Measurements from ENCODE around the gene CWC22. TPM values are rescaled to one million over a fixed set of nuclear protein-coding genes. Genes with fewer than 3 reads are reported as not detected.

CWC22 gene
- total RNA-seq, 4 donors from 2014 or later = 11.3 to 42.1 (median 15.2) TPM

- Histone ChIP-seq H3K27ac (no peak overlapping the region), H3K4me3 (no peak overlapping the region), H3K27me3 (no peaks in the 10 kb centered on the region), H3K36me3 (peaks cover 0 to 48% (median 0%) of the 10 kb centered on the region in 3 donors), H3K4me1 (no peaks in the 10 kb centered on the region), H3K9me3 (no peaks in the 10 kb centered on the region)
- DNase-seq = no peak
- TF ChIP-seq, protein P1, sequence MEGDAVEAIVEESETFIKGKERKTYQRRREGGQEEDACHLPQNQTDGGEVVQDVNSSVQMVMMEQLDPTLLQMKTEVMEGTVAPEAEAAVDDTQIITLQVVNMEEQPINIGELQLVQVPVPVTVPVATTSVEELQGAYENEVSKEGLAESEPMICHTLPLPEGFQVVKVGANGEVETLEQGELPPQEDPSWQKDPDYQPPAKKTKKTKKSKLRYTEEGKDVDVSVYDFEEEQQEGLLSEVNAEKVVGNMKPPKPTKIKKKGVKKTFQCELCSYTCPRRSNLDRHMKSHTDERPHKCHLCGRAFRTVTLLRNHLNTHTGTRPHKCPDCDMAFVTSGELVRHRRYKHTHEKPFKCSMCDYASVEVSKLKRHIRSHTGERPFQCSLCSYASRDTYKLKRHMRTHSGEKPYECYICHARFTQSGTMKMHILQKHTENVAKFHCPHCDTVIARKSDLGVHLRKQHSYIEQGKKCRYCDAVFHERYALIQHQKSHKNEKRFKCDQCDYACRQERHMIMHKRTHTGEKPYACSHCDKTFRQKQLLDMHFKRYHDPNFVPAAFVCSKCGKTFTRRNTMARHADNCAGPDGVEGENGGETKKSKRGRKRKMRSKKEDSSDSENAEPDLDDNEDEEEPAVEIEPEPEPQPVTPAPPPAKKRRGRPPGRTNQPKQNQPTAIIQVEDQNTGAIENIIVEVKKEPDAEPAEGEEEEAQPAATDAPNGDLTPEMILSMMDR (IDR thresholded peaks at IDR 0.05) = no peak
- TF ChIP-seq POLR2A (IDR thresholded peaks at IDR 0.05) = no peak
Observed at GRCh38 chr2:179991344-179991743, 15.8 kb downstream of the CWC22 start.

GRCh38 chr2:179990676-179991317, 16.3 kb downstream of the CWC22 start:
- Histone ChIP-seq H3K9me3 (no peaks in the 10 kb centered on the region), H3K27ac (no peak overlapping the region), H3K36me3 (peaks cover 0 to 54% (median 0%) of the 10 kb centered on the region in 3 donors), H3K27me3 (no peaks in the 10 kb centered on the region), H3K4me3 (no peak overlapping the region), H3K4me1 (no peaks in the 10 kb centered on the region)
- no peak for DNase-seq
- TF ChIP-seq, protein P1 (IDR thresholded peaks at IDR 0.05) = no peak
- no peak for TF ChIP-seq POLR2A (IDR thresholded peaks at IDR 0.05)

DNA sequence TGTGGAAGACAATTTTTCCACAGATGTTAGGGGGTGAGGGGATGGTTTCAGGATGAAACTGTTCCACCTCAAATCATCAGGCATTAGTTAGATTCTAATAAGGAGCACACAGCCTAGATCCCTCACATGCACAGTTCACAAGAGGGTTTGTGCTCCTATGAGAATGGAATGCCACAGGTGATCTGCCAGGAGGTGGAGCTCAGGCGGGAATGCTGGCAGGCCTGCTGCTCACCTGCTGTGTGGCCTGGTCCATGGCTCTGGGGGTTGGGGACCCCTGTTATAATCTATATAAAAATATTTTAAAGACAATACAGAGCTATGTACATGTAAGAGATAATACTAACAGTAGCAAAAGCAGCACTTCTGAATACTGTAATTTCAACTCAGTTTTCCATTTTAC, 19.2 kb downstream of the CWC22 start:
- Histone ChIP-seq H3K27me3 (no peaks in the 10 kb centered on the region), H3K27ac (no peak overlapping the region), H3K36me3 (peaks cover 0 to 77% (median 0%) of the 10 kb centered on the region in 3 donors), H3K4me1 (no peaks in the 10 kb centered on the region), H3K9me3 (no peaks in the 10 kb centered on the region), H3K4me3 (no peak overlapping the region)
- no peak for DNase-seq
- TF ChIP-seq, protein P1 (IDR thresholded peaks at IDR 0.05) = no peak
- TF ChIP-seq POLR2A (IDR thresholded peaks at IDR 0.05) = no peak

DNA sequence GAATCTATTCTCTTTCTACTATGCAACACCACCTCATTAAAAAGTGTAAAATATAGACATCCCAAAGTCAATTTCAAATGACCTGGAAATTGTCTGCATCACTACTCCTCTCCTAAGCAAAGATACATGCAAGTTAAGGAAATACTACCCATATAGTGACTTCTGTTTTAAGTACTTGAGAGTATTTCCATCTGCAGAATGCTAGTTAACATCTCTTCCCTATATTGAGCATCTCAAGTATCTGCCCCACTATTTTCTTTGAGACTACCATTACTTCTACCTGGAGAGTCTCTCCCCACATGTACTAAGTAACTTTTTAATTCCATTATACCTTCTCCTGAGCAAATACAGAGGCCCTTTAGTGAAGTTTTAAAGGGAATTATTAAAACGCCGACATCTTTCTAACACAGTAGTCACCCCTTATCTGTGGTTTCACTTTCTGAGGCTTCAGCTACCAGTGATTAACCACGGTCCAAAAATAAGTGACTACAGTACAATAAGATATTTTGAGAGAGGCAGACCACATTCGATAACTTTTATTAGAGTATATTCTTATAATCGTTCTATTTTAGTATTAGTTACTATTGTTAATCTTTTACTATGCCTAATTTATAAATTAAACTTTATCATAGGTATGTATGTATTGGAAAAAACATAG, 21.8 kb downstream of the CWC22 start:
- TF ChIP-seq, protein P1 (IDR thresholded peaks at IDR 0.05) = no peak
- no peak for TF ChIP-seq POLR2A (IDR thresholded peaks at IDR 0.05)
- Histone ChIP-seq H3K36me3 (peaks cover 0 to 77% (median 0%) of the 10 kb centered on the region in 3 donors), H3K4me3 (no peak overlapping the region), H3K9me3 (no peaks in the 10 kb centered on the region), H3K4me1 (no peaks in the 10 kb centered on the region), H3K27ac (no peak overlapping the region), H3K27me3 (no peaks in the 10 kb centered on the region)
- DNase-seq = no peak

GRCh38 chr2:179983250-179983932, 23.7 kb downstream of the CWC22 start:
- H3K27ac ChIP-seq = no peak overlapping the region
- no peaks in the 10 kb centered on the region for H3K9me3 ChIP-seq
- no peaks in the 10 kb centered on the region for H3K27me3 ChIP-seq
- no peak overlapping the region for H3K4me3 ChIP-seq
- no peaks in the 10 kb centered on the region for H3K4me1 ChIP-seq
- no peak for DNase-seq
- H3K36me3 ChIP-seq = peaks cover 0 to 93% (median 0%) of the 10 kb centered on the region in 3 donors
- TF ChIP-seq, protein P1 (IDR thresholded peaks at IDR 0.05) = no peak
- TF ChIP-seq POLR2A (IDR thresholded peaks at IDR 0.05) = no peak
